Left ventricle myocardium inferior (tissue), 1 donor: ENCODE measurements around the gene FMO2. TPM values are rescaled to one million over a fixed set of nuclear protein-coding genes. Genes with fewer than 3 reads are reported as not detected.
A peak's percentile ranks its signal among the peaks of the same experiment; 100 is the strongest.

Source experiments
- DNase-seq: peaks from one replicate; pipeline ENCODE4 v3.0.0-alpha.2; 2020
- H3K27ac ChIP-seq: fragments of 200-600 bp; replicated peaks from 2 replicates; pipeline ENCODE4 v1.8.0; 2021
- H3K27me3 ChIP-seq: fragments of 200-600 bp; 2 replicates; pipeline ENCODE4 v1.8.0; 2021; ENCODE audit warnings: low read depth
- H3K36me3 ChIP-seq: fragments of 200-600 bp; 2 replicates; pipeline ENCODE4 v1.8.0; 2021
- H3K4me1 ChIP-seq: fragments of 200-600 bp; 2 replicates; pipeline ENCODE4 v1.8.0; 2021
- H3K4me3 ChIP-seq: fragments of 200-600 bp; 2 replicates; pipeline ENCODE4 v1.8.0; 2021; ENCODE audit warnings: mild to moderate bottlenecking, moderate library complexity
- H3K9me3 ChIP-seq: fragments of 200-600 bp; replicated peaks from 2 replicates; pipeline ENCODE4 v1.8.0; 2021
- intact Hi-C: fragments of 100-400 bp; cut with micrococcal nuclease; formaldehyde crosslinking; loops from one replicate; pipeline ENCODE4 v1.11.0; 2022
- total RNA-seq: library from RNA; stranded (reverse); fragmentation: NEBNext Ultra II Directional; extraction: Animal tissue kit (Norgen Biotek cat#: 25700); gene quantifications from one replicate; pipeline ENCODE4 v1.2.1, GENCODE V29; 2021
- TF ChIP-seq, protein P1 (sequence below): fragments of 200-600 bp; IDR thresholded peaks from 2 replicates; pipeline ENCODE4 v1.8.0; 2021; ENCODE audit warnings: antibody characterized with exemption, mild to moderate bottlenecking, borderline replicate concordance
- donor health status: DM: no; HTN: yes; CAD: no; lungs with severe emphysema.

FMO2 gene
- total RNA-seq, 1 donor from 2014 or later = 49.7 TPM

- peaks cover 14% of the 10 kb centered on the region for H3K27me3 ChIP-seq
- H3K4me1 ChIP-seq = peaks cover 9% of the 10 kb centered on the region
- no peaks in the 10 kb centered on the region for H3K36me3 ChIP-seq
- TF ChIP-seq, protein P1, sequence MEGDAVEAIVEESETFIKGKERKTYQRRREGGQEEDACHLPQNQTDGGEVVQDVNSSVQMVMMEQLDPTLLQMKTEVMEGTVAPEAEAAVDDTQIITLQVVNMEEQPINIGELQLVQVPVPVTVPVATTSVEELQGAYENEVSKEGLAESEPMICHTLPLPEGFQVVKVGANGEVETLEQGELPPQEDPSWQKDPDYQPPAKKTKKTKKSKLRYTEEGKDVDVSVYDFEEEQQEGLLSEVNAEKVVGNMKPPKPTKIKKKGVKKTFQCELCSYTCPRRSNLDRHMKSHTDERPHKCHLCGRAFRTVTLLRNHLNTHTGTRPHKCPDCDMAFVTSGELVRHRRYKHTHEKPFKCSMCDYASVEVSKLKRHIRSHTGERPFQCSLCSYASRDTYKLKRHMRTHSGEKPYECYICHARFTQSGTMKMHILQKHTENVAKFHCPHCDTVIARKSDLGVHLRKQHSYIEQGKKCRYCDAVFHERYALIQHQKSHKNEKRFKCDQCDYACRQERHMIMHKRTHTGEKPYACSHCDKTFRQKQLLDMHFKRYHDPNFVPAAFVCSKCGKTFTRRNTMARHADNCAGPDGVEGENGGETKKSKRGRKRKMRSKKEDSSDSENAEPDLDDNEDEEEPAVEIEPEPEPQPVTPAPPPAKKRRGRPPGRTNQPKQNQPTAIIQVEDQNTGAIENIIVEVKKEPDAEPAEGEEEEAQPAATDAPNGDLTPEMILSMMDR = no peak
- intact Hi-C loops = loop anchor here (5.0 kb wide), 1 partner anchor 65 kb away; the partner anchor contains the start of gene FMO4
- no peaks in the 10 kb centered on the region for H3K9me3 ChIP-seq
- no peak overlapping the region for H3K4me3 ChIP-seq
- DNase-seq = no peak
- H3K27ac ChIP-seq = no peak overlapping the region
These were observed 62.4 kb downstream of the FMO2 start for GRCh38 chr1:171247501-171247900.

GRCh38 chr1:171248302-171248701, 63.2 kb downstream of the FMO2 start, which contains the start of gene FMO1:
FMO1 (plus strand) TSS chr1:171248494; CDS start chr1:171258088, 9,594 bp downstream.
- Histone ChIP-seq H3K27ac (no peak within 1 kb of the TSS), H3K4me1 (peaks cover 9% of the 10 kb centered on the region), H3K4me3 (no peak within 1 kb of the TSS), H3K27me3 (peaks cover 22% of the 10 kb centered on the region), H3K36me3 (no peaks in the 10 kb centered on the region), H3K9me3 (no peaks in the 10 kb centered on the region)
- intact Hi-C loops = loop anchor here (5.0 kb wide), 1 partner anchor 64 kb away; the partner anchor contains the start of gene FMO4
- TF ChIP-seq, protein P1 = no peak
- DNase-seq = no peak

- TF ChIP-seq, protein P1 = no peak
- DNase-seq = no peak
- intact Hi-C loops = loop anchor here (5.0 kb wide), 1 partner anchor 63 kb away; the partner anchor contains the start of gene FMO4
These were observed 63.7 kb downstream of the FMO2 start for GRCh38 chr1:171248841-171249240.

GRCh38 chr1:171250263-171250662, 65.2 kb downstream of the FMO2 start:
- H3K4me1 ChIP-seq = peaks cover 9% of the 10 kb centered on the region
- H3K27me3 ChIP-seq = peaks cover 41% of the 10 kb centered on the region
- TF ChIP-seq, protein P1 = no peak
- no peak for DNase-seq
- H3K36me3 ChIP-seq = no peaks in the 10 kb centered on the region
- no peak overlapping the region for H3K27ac ChIP-seq
- intact Hi-C loops = no loop called here
- no peak overlapping the region for H3K4me3 ChIP-seq
- H3K9me3 ChIP-seq = no peaks in the 10 kb centered on the region

More at GRCh38 chr1:171248841-171249240, 63.7 kb downstream of the FMO2 start:
- Histone ChIP-seq H3K4me1 (peaks cover 9% of the 10 kb centered on the region), H3K27ac (no peak overlapping the region), H3K9me3 (no peaks in the 10 kb centered on the region), H3K36me3 (no peaks in the 10 kb centered on the region), H3K4me3 (no peak overlapping the region), H3K27me3 (peaks cover 28% of the 10 kb centered on the region)

DNA sequence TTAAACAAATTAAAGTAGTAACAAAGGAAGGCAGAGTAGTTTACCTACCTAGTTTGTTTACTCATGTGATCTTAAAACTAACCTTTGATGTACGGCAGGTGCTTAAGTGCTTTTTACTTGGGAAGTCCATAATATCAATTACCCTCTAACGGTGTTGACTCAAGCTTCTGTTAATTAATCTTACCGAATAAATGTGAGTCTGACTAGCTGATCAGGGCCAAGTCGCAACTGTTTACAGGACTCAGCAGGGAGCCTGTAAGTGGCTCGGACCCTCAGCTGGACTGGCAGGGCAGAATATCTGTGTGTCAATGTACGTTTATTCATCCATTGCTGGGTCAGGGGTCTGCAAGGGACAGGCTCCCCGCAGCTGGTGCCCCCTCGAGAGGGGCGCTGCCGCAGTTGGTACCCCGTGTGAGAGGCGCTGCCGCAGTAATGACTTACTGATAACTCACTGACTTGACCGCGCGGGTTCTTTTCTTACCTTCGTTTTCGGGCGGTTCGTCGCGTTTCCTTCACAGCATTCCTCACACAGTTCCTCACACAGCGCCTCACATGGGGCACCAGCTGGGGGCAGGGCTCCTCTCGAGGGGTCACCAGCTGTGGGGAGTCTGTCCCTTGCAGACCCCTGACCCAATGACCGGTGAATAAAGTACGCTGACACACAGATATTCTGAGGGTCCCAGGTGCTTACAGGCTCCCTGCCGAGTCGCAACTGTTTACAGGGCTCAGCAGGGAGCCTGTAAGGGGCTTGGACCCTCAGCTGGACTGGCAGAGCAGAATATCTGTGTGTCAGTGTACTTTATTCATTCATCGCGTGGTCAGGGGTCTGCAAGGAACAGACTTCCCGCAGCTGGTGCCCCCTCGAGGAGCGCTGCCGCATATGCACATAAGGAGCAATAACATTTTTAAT, 66.2 kb downstream of the FMO2 start:
- Histone ChIP-seq H3K9me3 (no peaks in the 10 kb centered on the region), H3K4me3 (peak overlapping the region; percentile 70), H3K27ac (no peak overlapping the region), H3K36me3 (no peaks in the 10 kb centered on the region), H3K4me1 (peaks cover 9% of the 10 kb centered on the region), H3K27me3 (peaks cover 43% of the 10 kb centered on the region)
- peak; percentile 36 for DNase-seq
- intact Hi-C loops = no loop called here
- TF ChIP-seq, protein P1 = peak; percentile 61
